ENCODE data around the gene MRPS26.

GRCh38 chr20:3010985-3011723 is 34.7 kb upstream of the MRPS26 start:
- TF ChIP-seq CTCF (conservative IDR thresholded peaks at IDR 0.05) (no peak), ZFX (IDR thresholded peaks at IDR 0.05) (no peak)

Measured in C4-2B (cell line).